Activated CD4-positive, alpha-beta memory T cell treated with anti-CD3 and anti-CD28 coated beads, Interleukin-2, amount 10 ng/mL, durations not matched to agents 7 days and 5 days (primary cell): ENCODE measurements around the gene IL1R1. TPM values are rescaled to one million over a fixed set of nuclear protein-coding genes. Genes with fewer than 3 reads are reported as not detected.
"Not testable (repeated sequence)": the region's sequence is repeated elsewhere in the genome, so short reads cannot be mapped to it uniquely, and the experiment has no call there.

Source experiments
- CTCF ChIA-PET: fragments of 350-600 bp; sonication (Branson Sonifier 250); formaldehyde crosslinking; loops from one replicate; lab custom pipeline; 2021; ENCODE audit warnings: antibody characterized with exemption, inconsistent platforms; lab: Charles Lee
- POLR2A ChIA-PET: fragments of 350-600 bp; sonication (Branson Sonifier 250); formaldehyde crosslinking; loops from one replicate; lab custom pipeline; 2021; ENCODE audit warnings: antibody characterized with exemption; lab: Charles Lee
- DNase-seq: peaks from one replicate; pipeline ENCODE4 v3.0.0-alpha.2; 2020
- H3K27ac Mint-ChIP-seq: one replicate; pipeline ENCODE4 v1.8.0; 2021; ENCODE audit warnings: mild to moderate bottlenecking, mixed read lengths
- H3K27me3 Mint-ChIP-seq: one replicate; pipeline ENCODE4 v1.8.0; 2021; ENCODE audit warnings: mixed read lengths
- H3K36me3 Mint-ChIP-seq: one replicate; pipeline ENCODE4 v1.8.0; 2021; ENCODE audit warnings: low read depth, mixed read lengths
- H3K4me1 Mint-ChIP-seq: one replicate; pipeline ENCODE4 v1.8.0; 2021; ENCODE audit warnings: mixed read lengths
- H3K4me3 Mint-ChIP-seq: one replicate; pipeline ENCODE4 v1.8.0; 2021; ENCODE audit warnings: mild to moderate bottlenecking, mixed read lengths
- H3K9me3 Mint-ChIP-seq: one replicate; pipeline ENCODE4 v1.8.0; 2021; ENCODE audit warnings: mixed read lengths
- total RNA-seq, 2 experiments: library from RNA; stranded (reverse); gene quantifications; one replicate each; pipeline ENCODE4 v1.2.3, GENCODE V29; 2021

Gene IL1R1
- total RNA-seq: 1 to 10 TPM; 1.3 to 1.5 TPM

DNA sequence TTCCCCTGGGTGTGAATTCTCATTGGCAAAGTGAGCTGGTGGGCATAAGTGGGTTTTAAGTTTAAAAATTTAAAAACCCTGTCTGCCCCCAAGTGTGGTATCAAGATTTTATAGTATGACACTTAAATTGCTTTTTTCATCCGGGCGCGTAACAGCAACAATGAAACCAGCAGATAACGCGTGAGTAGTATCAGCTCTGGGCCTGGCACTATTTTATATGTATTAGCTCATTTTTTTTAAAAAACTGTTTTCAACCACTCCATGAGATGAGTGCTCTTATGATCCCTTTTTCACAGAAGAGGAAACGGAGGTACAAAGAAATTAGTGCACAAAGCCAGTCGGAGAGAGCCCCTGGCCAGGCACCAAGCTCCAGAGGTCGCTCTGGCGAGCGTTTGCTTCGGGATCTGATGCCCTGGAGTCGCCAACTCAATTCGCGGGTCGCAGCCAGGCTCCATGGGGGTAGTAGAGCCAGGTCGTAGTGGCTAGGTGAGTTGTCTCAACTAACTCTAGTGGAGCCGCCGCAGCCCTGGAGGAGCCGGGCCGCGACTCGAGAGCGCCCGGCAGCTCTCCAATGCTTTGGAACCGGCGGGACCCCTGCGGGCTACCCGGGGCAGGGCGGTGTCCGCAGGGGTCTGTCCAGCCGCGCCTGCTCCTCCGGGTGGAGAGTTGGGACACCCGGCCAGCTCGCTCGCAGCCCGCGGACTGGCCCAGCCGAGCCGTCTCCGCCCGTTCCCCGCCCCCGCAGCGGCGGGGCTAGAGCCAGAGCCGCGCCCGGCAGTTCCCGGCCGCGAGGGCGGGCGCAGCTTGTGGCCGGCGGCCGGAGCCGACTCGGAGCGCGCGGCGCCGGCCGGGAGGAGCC is at the start of gene IL1R1:
IL1R1 (plus strand) TSS at position 777 of the 859 bp plus-strand sequence. CDS start 14,979 bp downstream, outside the sequence.
- peaks cover 24% of the 10 kb centered on the region for H3K4me1 Mint-ChIP-seq
- H3K27ac Mint-ChIP-seq: no peak within 1 kb of the TSS
- ChIA-PET CTCF (interaction anchor here (0.9 to 1.9 kb wide), 2 partner anchors 99 to 258 kb away, joined by 3 to 6 read pairs; no protein-coding TSS in a partner anchor), POLR2A (no interaction called here)
- no peak for DNase-seq
- H3K27me3 Mint-ChIP-seq: peaks cover 36% of the 10 kb centered on the region
- peaks cover 49% of the 10 kb centered on the region for H3K9me3 Mint-ChIP-seq
- peaks cover 62% of the 10 kb centered on the region for H3K36me3 Mint-ChIP-seq
- H3K4me3 Mint-ChIP-seq: peak within 1 kb of the TSS; percentile 57

DNA sequence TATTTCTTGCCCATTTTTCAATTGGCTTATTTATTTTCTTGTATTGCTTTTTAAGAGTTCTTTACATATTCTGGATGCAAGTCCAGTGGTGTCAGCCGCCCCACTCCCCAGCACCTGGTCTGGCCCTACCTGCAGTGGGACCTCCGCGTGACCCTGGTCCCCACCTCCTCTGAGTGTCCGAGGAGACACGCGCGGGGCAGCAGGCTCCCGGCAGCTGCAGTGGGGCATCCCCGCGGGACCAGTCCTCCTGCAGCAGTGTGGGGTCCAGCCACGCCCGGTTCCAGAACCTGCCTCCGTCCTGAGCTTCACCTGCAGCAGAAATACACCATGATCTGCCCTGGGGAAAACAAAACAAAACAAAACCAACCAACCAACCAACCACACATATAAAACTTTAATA is 48.9 kb upstream of the IL1R1 start:
- Mint-ChIP-seq H3K36me3 (peaks cover 6% of the 10 kb centered on the region), H3K4me3 (no peak overlapping the region), H3K27me3 (peaks cover 10% of the 10 kb centered on the region), H3K4me1 (no peaks in the 10 kb centered on the region), H3K27ac (no peak overlapping the region), H3K9me3 (peaks cover 5% of the 10 kb centered on the region)
- DNase-seq: no peak
- ChIA-PET CTCF (no interaction called here), POLR2A (no interaction called here)

GRCh38 chr2:102094917-102095316 is 47.6 kb upstream of the IL1R1 start:
- H3K4me1 Mint-ChIP-seq: peaks cover 5% of the 10 kb centered on the region
- ChIA-PET CTCF (no interaction called here), POLR2A (interaction anchor here (0.7 kb wide), 1 partner anchor 9 kb away, joined by 3 read pairs; no protein-coding TSS in a partner anchor)
- H3K27ac Mint-ChIP-seq: no peak overlapping the region
- peaks cover 12% of the 10 kb centered on the region for H3K27me3 Mint-ChIP-seq
- DNase-seq: no peak
- peaks cover 9% of the 10 kb centered on the region for H3K36me3 Mint-ChIP-seq
- no peak overlapping the region for H3K4me3 Mint-ChIP-seq
- no peaks in the 10 kb centered on the region for H3K9me3 Mint-ChIP-seq

GRCh38 chr2:102096103-102096502 is 46.4 kb upstream of the IL1R1 start:
- no peak for DNase-seq
- H3K27ac Mint-ChIP-seq: no peak overlapping the region
- H3K9me3 Mint-ChIP-seq: no peaks in the 10 kb centered on the region
- no peak overlapping the region for H3K4me3 Mint-ChIP-seq
- ChIA-PET CTCF (interaction anchor here (1.8 kb wide), 1 partner anchor 144 kb away, joined by 4 read pairs; no protein-coding TSS in a partner anchor), POLR2A (no interaction called here)
- peaks cover 12% of the 10 kb centered on the region for H3K27me3 Mint-ChIP-seq
- peaks cover 3% of the 10 kb centered on the region for H3K36me3 Mint-ChIP-seq
- H3K4me1 Mint-ChIP-seq: peaks cover 14% of the 10 kb centered on the region

- H3K9me3 Mint-ChIP-seq: peaks cover 5% of the 10 kb centered on the region
- DNase-seq: no peak
- ChIA-PET CTCF (interaction anchor here (1.6 kb wide), 1 partner anchor 93 kb away, joined by 4 read pairs; no protein-coding TSS in a partner anchor), POLR2A (no interaction called here)
- peaks cover 3% of the 10 kb centered on the region for H3K36me3 Mint-ChIP-seq
- no peak overlapping the region for H3K27ac Mint-ChIP-seq
- H3K4me3 Mint-ChIP-seq: no peak overlapping the region
- H3K4me1 Mint-ChIP-seq: peaks cover 17% of the 10 kb centered on the region
- peaks cover 20% of the 10 kb centered on the region for H3K27me3 Mint-ChIP-seq
Measured at GRCh38 chr2:102098756-102099155, 43.8 kb upstream of the IL1R1 start.

- H3K36me3 Mint-ChIP-seq: peaks cover 3% of the 10 kb centered on the region
- ChIA-PET POLR2A (interaction anchor here (1.1 kb wide), 1 partner anchor 17 kb away, joined by 7 read pairs; no protein-coding TSS in a partner anchor), CTCF (interaction anchor here (1.0 kb wide), 2 partner anchors 16 to 80 kb away, joined by 3 to 4 read pairs; no protein-coding TSS in a partner anchor)
- no peak for DNase-seq
- H3K4me1 Mint-ChIP-seq: peaks cover 26% of the 10 kb centered on the region
- H3K27me3 Mint-ChIP-seq: peaks cover 22% of the 10 kb centered on the region
- H3K9me3 Mint-ChIP-seq: peaks cover 5% of the 10 kb centered on the region
- no peak overlapping the region for H3K4me3 Mint-ChIP-seq
- H3K27ac Mint-ChIP-seq: no peak overlapping the region
Measured at GRCh38 chr2:102099536-102100298, 42.8 kb upstream of the IL1R1 start.

- POLR2A ChIA-PET: interaction anchor here (0.9 to 1.1 kb wide), 2 partner anchors 17 to 18 kb away, joined by 4 to 7 read pairs; no protein-coding TSS in a partner anchor
- no peak overlapping the region for H3K27ac Mint-ChIP-seq
- peaks cover 22% of the 10 kb centered on the region for H3K27me3 Mint-ChIP-seq
- DNase-seq: no peak
- CTCF ChIA-PET: interaction anchor here (1.0 kb wide), 2 partner anchors 15 to 80 kb away, joined by 3 to 4 read pairs; no protein-coding TSS in a partner anchor
- H3K9me3 Mint-ChIP-seq: peaks cover 5% of the 10 kb centered on the region
- H3K4me3 Mint-ChIP-seq: no peak overlapping the region
- H3K36me3 Mint-ChIP-seq: peaks cover 3% of the 10 kb centered on the region
- peaks cover 27% of the 10 kb centered on the region for H3K4me1 Mint-ChIP-seq
Measured at GRCh38 chr2:102100371-102101096, 42.0 kb upstream of the IL1R1 start.

- H3K4me3 Mint-ChIP-seq: no peak overlapping the region
- CTCF ChIA-PET: interaction anchor here (1.0 kb wide), 2 partner anchors 14 to 81 kb away, joined by 3 to 4 read pairs; no protein-coding TSS in a partner anchor
- peaks cover 27% of the 10 kb centered on the region for H3K4me1 Mint-ChIP-seq
- POLR2A ChIA-PET: interaction anchor here (0.9 kb wide), 1 partner anchor 18 kb away, joined by 4 read pairs; no protein-coding TSS in a partner anchor
- no peak for DNase-seq
- H3K27me3 Mint-ChIP-seq: peaks cover 24% of the 10 kb centered on the region
- H3K27ac Mint-ChIP-seq: no peak overlapping the region
- H3K36me3 Mint-ChIP-seq: peaks cover 3% of the 10 kb centered on the region
- peaks cover 5% of the 10 kb centered on the region for H3K9me3 Mint-ChIP-seq
Measured at GRCh38 chr2:102101097-102101848, 41.3 kb upstream of the IL1R1 start.

GRCh38 chr2:102101849-102102635 is 40.5 kb upstream of the IL1R1 start:
- no peak for DNase-seq
- no peak overlapping the region for H3K27ac Mint-ChIP-seq
- CTCF ChIA-PET: no interaction called here

DNA sequence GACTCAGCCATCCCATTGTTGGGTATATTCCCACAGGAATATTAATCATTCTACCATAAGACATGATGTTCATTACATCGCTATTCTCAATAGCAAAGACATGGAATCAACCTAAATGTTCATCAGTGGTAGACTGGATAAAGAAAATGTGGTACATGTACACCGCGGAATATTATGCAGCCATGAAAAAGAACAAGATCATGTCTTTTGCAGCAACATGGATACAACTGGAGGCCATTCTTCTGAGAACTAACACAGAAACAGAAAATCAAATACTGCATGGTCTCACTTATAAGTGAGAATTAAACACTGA is 40.0 kb upstream of the IL1R1 start:
- H3K4me3 Mint-ChIP-seq, POLR2A ChIA-PET, H3K9me3 Mint-ChIP-seq, CTCF ChIA-PET, H3K36me3 Mint-ChIP-seq, H3K27ac Mint-ChIP-seq, DNase-seq: not testable (repeated sequence)
- Mint-ChIP-seq H3K4me1 (peaks cover 27% of the 10 kb centered on the region), H3K27me3 (peaks cover 19% of the 10 kb centered on the region)

More at GRCh38 chr2:102101849-102102635, 40.5 kb upstream of the IL1R1 start:
- Mint-ChIP-seq H3K4me3 (no peak overlapping the region), H3K4me1 (peaks cover 27% of the 10 kb centered on the region), H3K9me3 (peaks cover 5% of the 10 kb centered on the region), H3K36me3 (peaks cover 3% of the 10 kb centered on the region), H3K27me3 (peaks cover 22% of the 10 kb centered on the region)
- POLR2A ChIA-PET: no interaction called here

DNA sequence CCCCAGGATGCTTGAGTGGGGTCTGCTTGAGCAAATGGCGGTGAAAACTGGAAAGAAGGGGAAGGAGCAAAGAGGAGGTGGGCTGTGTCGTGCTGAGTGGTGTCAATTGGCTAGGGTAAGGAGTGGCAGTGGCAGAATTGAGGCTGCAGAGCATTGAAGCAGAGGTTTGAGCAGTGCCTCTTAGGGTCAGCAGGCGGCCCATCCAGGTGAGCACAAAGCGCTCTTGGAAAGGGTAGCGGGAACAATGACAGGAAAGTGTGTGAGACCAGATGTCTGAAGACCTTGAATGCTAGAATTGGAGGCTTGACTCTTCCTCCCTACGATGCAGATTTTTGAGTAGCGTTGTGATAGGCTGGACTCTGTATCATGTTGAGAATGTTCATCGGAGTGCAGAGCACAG is 39.3 kb upstream of the IL1R1 start:
- H3K4me1 Mint-ChIP-seq: peaks cover 27% of the 10 kb centered on the region
- POLR2A ChIA-PET: interaction anchor here (1.2 kb wide), 1 partner anchor 20 kb away, joined by 6 read pairs; no protein-coding TSS in a partner anchor
- no peak for DNase-seq
- H3K36me3 Mint-ChIP-seq: peaks cover 3% of the 10 kb centered on the region
- CTCF ChIA-PET: interaction anchor here (2.1 kb wide), 1 partner anchor 138 kb away, joined by 9 read pairs; no protein-coding TSS in a partner anchor
- H3K27me3 Mint-ChIP-seq: peaks cover 19% of the 10 kb centered on the region
- no peak overlapping the region for H3K27ac Mint-ChIP-seq
- no peak overlapping the region for H3K4me3 Mint-ChIP-seq
- H3K9me3 Mint-ChIP-seq: peaks cover 5% of the 10 kb centered on the region
